HEK293 (cell line): ENCODE data around the gene ICAM3.

Experiments
- CTCF ChIA-PET: fragments of 350-600 bp; formaldehyde crosslinking; extraction: SDS; loops from one replicate; lab custom pipeline; 2021; ENCODE audit warnings: antibody characterized with exemption; lab: Yijun Ruan, JAX
- POLR2A ChIA-PET: fragments of 300-600 bp; formaldehyde crosslinking; extraction: SDS; loops from one replicate; lab custom pipeline; 2020; ENCODE audit warnings: antibody characterized with exemption, inconsistent platforms; lab: Yijun Ruan, JAX
- H3K27ac ChIP-seq: fragments of 200-500 bp; sonication (Bioruptor generic); 2 replicates; pipeline ENCODE4 v1.5.1; 2014; ENCODE audit warnings: low read depth, low read length, control low read depth, inconsistent platforms; ENCODE audit errors: extremely low read depth
- H3K36me3 ChIP-seq, 2 experiments: fragments of 200-500 bp in 1 of 2; sonication (Bioruptor generic) in 1 of 2; 1 replicate in 1 of 2; 2 replicates in 1 of 2; pipeline ENCODE4 v1.5.1; 2014 to 2017; ENCODE audit warnings: inconsistent platforms in 2 of 2, low read length in 2 of 2; ENCODE audit not compliant: control insufficient read depth in 2 of 2, insufficient read depth in 1 of 2
- H3K4me1 ChIP-seq: fragments of 200-500 bp; sonication (Bioruptor generic); 2 replicates; pipeline ENCODE4 v1.5.1; 2014; ENCODE audit warnings: mild to moderate bottlenecking, low read length, inconsistent platforms; ENCODE audit not compliant: control insufficient read depth, insufficient read depth
- H3K4me3 ChIP-seq: 2 replicates; pipeline ENCODE4 v1.5.1; 2011; ENCODE audit warnings: low read depth, mild to moderate bottlenecking, control low read depth, low read length, moderate library complexity
- H3K9me3 ChIP-seq: fragments of 200-500 bp; sonication (Bioruptor generic); 2 replicates; pipeline ENCODE4 v1.5.1; 2014; ENCODE audit warnings: low read depth, low read length, inconsistent platforms; ENCODE audit not compliant: control insufficient read depth, insufficient read depth
- EGR2 ChIP-seq: fragments of 450-650 bp; formaldehyde crosslinking; IDR thresholded peaks from 2 replicates; pipeline ENCODE4 v1.5.1; 2016; ENCODE audit warnings: low read depth, missing biosample characterization, missing genetic modification characterization
- KLF8 ChIP-seq: fragments of 450-650 bp; formaldehyde crosslinking; IDR thresholded peaks from 2 replicates; pipeline ENCODE4 v1.5.1; 2016; ENCODE audit warnings: missing biosample characterization, missing genetic modification characterization
- KLF9 ChIP-seq: fragments of 450-650 bp; formaldehyde crosslinking; IDR thresholded peaks from 2 replicates; pipeline ENCODE4 v1.5.1; 2016; ENCODE audit warnings: missing biosample characterization, missing genetic modification characterization, low read depth
- PRDM1 ChIP-seq: fragments of 450-650 bp; formaldehyde crosslinking; IDR thresholded peaks from 2 replicates; pipeline ENCODE4; 2016; ENCODE audit warnings: missing biosample characterization, missing genetic modification characterization
- PRDM10 ChIP-seq: fragments of 450-650 bp; formaldehyde crosslinking; IDR thresholded peaks from 2 replicates; pipeline ENCODE4 v1.5.1; 2016; ENCODE audit warnings: missing biosample characterization, missing genetic modification characterization
- SP3 ChIP-seq: fragments of 450-650 bp; formaldehyde crosslinking; IDR thresholded peaks from 2 replicates; pipeline ENCODE4 v1.5.1; 2016; ENCODE audit warnings: missing biosample characterization, missing genetic modification characterization
- ZBTB49 ChIP-seq: fragments of 450-650 bp; formaldehyde crosslinking; IDR thresholded peaks from 2 replicates; pipeline ENCODE4 v1.5.1; 2016; ENCODE audit warnings: missing biosample characterization, missing genetic modification characterization, low read depth
- ZNF292 ChIP-seq: fragments of 450-650 bp; formaldehyde crosslinking; IDR thresholded peaks from 2 replicates; pipeline ENCODE4 v1.5.1; 2016; ENCODE audit warnings: low read depth, missing biosample characterization, missing genetic modification characterization, borderline replicate concordance
- ZNF324 ChIP-seq: fragments of 450-650 bp; formaldehyde crosslinking; IDR thresholded peaks from 2 replicates; pipeline ENCODE4 v1.5.1; 2016; ENCODE audit warnings: missing biosample characterization, missing genetic modification characterization
- ZNF488 ChIP-seq: fragments of 450-650 bp; formaldehyde crosslinking; IDR thresholded peaks from 2 replicates; pipeline ENCODE4 v1.5.1; 2016; ENCODE audit warnings: missing biosample characterization, missing genetic modification characterization
- ZNF600 ChIP-seq: fragments of 450-650 bp; formaldehyde crosslinking; IDR thresholded peaks from 2 replicates; pipeline ENCODE4 v1.5.1; 2016; ENCODE audit warnings: missing biosample characterization, missing genetic modification characterization
- ZNF747 ChIP-seq: fragments of 450-650 bp; formaldehyde crosslinking; IDR thresholded peaks from 2 replicates; pipeline ENCODE4 v1.5.1; 2016; ENCODE audit warnings: missing biosample characterization, missing genetic modification characterization

ICAM3 gene

GRCh38 chr19:10356431-10356830, 17.0 kb upstream of the ICAM3 start (continued):
- TF ChIP-seq ZNF488 (tag by site-specific recombination) (no peak), ZNF292 (tag by site-specific recombination) (no peak)

- Histone ChIP-seq H3K4me1 (no peaks in the 10 kb centered on the region), H3K4me3 (no peak overlapping the region), H3K27ac (no peak overlapping the region), H3K9me3 (no peaks in the 10 kb centered on the region), H3K36me3 (peaks cover 9 to 67% of the 10 kb centered on the region in 2 experiments; a peak in 2 of 3 replicates)
- POLR2A ChIA-PET, result interaction anchor here (0.6 to 1.2 kb wide), 3 partner anchors 9 to 62 kb away, joined by 3 read pairs; partner anchors contain the start of gene TYK2
- CTCF ChIA-PET, result no interaction called here
- TF ChIP-seq SP3 (tag by site-specific recombination) (peak; percentile 54), EGR2 (tag by site-specific recombination) (peak; percentile 29; the same call in 1 of the 2 replicates), ZNF324 (tag by site-specific recombination) (no peak), KLF8 (tag by site-specific recombination) (peak; percentile 73; the same call in 1 of the 2 replicates), KLF9 (peak; percentile 98), PRDM1 (tag by site-specific recombination) (no peak)
Observed at GRCh38 chr19:10353793-10354391, 14.5 kb upstream of the ICAM3 start.

- CTCF ChIA-PET, result no interaction called here
- Histone ChIP-seq H3K27ac (no peak overlapping the region), H3K4me3 (no peak overlapping the region), H3K36me3 (peaks cover 4 to 62% of the 10 kb centered on the region in 2 experiments; a peak in 2 of 3 replicates), H3K9me3 (no peaks in the 10 kb centered on the region), H3K4me1 (no peaks in the 10 kb centered on the region)
- TF ChIP-seq PRDM10 (tag by site-specific recombination) (peak; percentile 14; the same call in 1 of the 2 replicates), ZNF747 (tag by site-specific recombination) (no peak), ZNF600 (tag by site-specific recombination) (peak; percentile 52; the same call in 1 of the 2 replicates), ZBTB49 (tag by site-specific recombination) (no peak)
- POLR2A ChIA-PET, result interaction anchor here (1.2 kb wide), 1 partner anchor 28 kb away, joined by 3 read pairs; the partner anchor contains the start of gene TYK2
Observed at GRCh38 chr19:10352764-10353671, 13.6 kb upstream of the ICAM3 start.
